Ishikawa (cell line): ENCODE results near the gene CD55.

Source experiments
- CEBPB ChIP-seq: IDR thresholded peaks from 2 replicates; pipeline ENCODE4 v1.6.1; 2012
- CREB1 ChIP-seq: IDR thresholded peaks from 2 replicates; pipeline ENCODE4 v1.6.1; 2012; ENCODE audit warnings: low read depth
- EGR1 ChIP-seq: IDR thresholded peaks from 2 replicates; pipeline ENCODE4 v1.6.1; 2012
- EP300 ChIP-seq: IDR thresholded peaks from 2 replicates; pipeline ENCODE4 v1.6.1; 2012; ENCODE audit warnings: borderline replicate concordance
- FOXM1 ChIP-seq: IDR thresholded peaks from 2 replicates; pipeline ENCODE4 v1.6.1; 2012; ENCODE audit warnings: low read depth, borderline replicate concordance
- NFIC ChIP-seq: IDR thresholded peaks from 2 replicates; pipeline ENCODE4 v1.6.1; 2012
- RAD21 ChIP-seq: IDR thresholded peaks from 2 replicates; pipeline ENCODE4 v1.6.1; 2012; ENCODE audit warnings: low read depth
- TAF1 ChIP-seq: IDR thresholded peaks from 2 replicates; pipeline ENCODE4 v1.6.1; 2012; ENCODE audit warnings: low read depth, mild to moderate bottlenecking
- TCF12 ChIP-seq: IDR thresholded peaks from 2 replicates; pipeline ENCODE4 v1.6.1; 2012; ENCODE audit warnings: low read depth
- TEAD4 ChIP-seq: IDR thresholded peaks from 2 replicates; pipeline ENCODE4 v1.6.1; 2012
- YY1 ChIP-seq: IDR thresholded peaks from 2 replicates; pipeline ENCODE4 v1.6.1; 2012; ENCODE audit warnings: low read depth
- ZBTB7A ChIP-seq: IDR thresholded peaks from 2 replicates; pipeline ENCODE4 v1.6.1; 2012; ENCODE audit warnings: low read depth
- TF ChIP-seq, protein P1 (sequence below): IDR thresholded peaks from 2 replicates; pipeline ENCODE4 v1.6.1; 2012
- TF ChIP-seq, protein P2 (sequence below): IDR thresholded peaks from 2 replicates; pipeline ENCODE4 v1.6.1; 2012
- TF ChIP-seq, protein P3 (sequence below): IDR thresholded peaks from 2 replicates; pipeline ENCODE4 v1.6.1; 2012; ENCODE audit warnings: low read depth, mild to moderate bottlenecking

Gene CD55

DNA sequence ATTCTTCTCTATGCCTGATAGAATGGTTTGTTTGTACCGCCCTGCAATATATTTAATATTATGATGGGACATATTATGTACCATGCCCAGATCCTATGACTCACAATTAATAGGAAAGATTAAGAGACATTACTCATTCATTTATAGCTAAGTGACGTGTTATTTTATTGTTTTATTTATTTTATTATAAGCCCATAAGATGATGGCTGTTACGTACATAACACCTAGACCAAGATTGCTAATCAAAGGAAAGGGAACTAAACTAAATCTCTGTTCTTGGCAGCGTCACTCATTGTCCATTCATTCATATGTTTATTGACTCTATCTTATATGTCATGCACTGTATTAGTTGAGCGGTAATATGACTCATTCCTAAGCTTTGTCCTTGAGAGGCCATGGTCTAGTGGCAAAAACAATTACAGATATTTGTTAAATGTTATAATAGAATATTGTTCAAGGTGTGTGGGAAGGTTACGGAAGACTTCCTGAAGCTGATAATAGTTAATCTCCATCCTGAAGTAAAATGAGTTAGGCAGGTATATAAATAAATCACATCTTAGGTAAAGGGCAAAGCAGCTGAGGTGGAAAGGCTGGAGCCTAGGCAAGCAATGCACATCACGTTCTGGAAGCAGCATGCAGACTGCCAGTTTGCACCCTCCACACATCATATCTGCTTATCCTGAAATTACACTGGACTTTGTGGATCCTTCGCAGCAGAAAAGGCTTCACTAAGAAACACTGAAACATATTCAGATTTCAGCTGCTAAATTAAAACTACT, 16.6 kb upstream of the CD55 start:
- no peak for TF ChIP-seq TEAD4
- peak; percentile 54; the same call in 1 of the 2 replicates for TF ChIP-seq FOXM1
- TF ChIP-seq, protein P1, sequence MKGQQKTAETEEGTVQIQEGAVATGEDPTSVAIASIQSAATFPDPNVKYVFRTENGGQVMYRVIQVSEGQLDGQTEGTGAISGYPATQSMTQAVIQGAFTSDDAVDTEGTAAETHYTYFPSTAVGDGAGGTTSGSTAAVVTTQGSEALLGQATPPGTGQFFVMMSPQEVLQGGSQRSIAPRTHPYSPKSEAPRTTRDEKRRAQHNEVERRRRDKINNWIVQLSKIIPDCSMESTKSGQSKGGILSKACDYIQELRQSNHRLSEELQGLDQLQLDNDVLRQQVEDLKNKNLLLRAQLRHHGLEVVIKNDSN: no peak
- TF ChIP-seq, protein P2, sequence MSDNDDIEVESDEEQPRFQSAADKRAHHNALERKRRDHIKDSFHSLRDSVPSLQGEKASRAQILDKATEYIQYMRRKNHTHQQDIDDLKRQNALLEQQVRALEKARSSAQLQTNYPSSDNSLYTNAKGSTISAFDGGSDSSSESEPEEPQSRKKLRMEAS: no peak
- TF ChIP-seq TAF1: no peak
- no peak for TF ChIP-seq CEBPB
- no peak for TF ChIP-seq RAD21
- no peak for TF ChIP-seq YY1
- TF ChIP-seq EGR1: no peak
- peak; percentile 36; the same call in 1 of the 2 replicates for TF ChIP-seq NFIC
- TF ChIP-seq EP300: peak; percentile 61; the same call in 1 of the 2 replicates
- TF ChIP-seq TCF12: no peak
- no peak for TF ChIP-seq CREB1
- no peak for TF ChIP-seq ZBTB7A

DNA sequence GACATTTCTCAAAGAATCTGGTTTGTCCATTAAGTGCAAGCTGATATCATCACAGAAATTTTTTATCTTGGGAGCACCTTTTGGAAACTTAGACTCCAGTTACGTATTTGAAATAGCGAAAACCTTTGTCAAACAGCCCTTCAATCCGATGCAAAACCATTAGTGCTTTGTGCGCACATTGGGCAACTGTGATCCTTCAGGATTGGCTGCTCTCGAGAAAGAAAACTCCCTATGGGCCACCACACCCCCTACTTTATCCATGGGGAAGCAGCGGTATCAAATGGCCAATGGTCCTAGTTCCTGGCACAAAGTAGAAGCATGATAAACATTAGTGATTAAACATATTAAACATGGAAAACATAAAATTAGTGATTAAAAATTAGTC, 16.0 kb upstream of the CD55 start:
- TF ChIP-seq CEBPB (no peak), CREB1 (no peak), EP300 (no peak), NFIC (no peak), TEAD4 (no peak), YY1 (no peak), TAF1 (no peak), EGR1 (no peak), FOXM1 (no peak), TCF12 (no peak), ZBTB7A (no peak)
- TF ChIP-seq, protein P1: no peak
- TF ChIP-seq, protein P2: no peak
- TF ChIP-seq, protein P3, sequence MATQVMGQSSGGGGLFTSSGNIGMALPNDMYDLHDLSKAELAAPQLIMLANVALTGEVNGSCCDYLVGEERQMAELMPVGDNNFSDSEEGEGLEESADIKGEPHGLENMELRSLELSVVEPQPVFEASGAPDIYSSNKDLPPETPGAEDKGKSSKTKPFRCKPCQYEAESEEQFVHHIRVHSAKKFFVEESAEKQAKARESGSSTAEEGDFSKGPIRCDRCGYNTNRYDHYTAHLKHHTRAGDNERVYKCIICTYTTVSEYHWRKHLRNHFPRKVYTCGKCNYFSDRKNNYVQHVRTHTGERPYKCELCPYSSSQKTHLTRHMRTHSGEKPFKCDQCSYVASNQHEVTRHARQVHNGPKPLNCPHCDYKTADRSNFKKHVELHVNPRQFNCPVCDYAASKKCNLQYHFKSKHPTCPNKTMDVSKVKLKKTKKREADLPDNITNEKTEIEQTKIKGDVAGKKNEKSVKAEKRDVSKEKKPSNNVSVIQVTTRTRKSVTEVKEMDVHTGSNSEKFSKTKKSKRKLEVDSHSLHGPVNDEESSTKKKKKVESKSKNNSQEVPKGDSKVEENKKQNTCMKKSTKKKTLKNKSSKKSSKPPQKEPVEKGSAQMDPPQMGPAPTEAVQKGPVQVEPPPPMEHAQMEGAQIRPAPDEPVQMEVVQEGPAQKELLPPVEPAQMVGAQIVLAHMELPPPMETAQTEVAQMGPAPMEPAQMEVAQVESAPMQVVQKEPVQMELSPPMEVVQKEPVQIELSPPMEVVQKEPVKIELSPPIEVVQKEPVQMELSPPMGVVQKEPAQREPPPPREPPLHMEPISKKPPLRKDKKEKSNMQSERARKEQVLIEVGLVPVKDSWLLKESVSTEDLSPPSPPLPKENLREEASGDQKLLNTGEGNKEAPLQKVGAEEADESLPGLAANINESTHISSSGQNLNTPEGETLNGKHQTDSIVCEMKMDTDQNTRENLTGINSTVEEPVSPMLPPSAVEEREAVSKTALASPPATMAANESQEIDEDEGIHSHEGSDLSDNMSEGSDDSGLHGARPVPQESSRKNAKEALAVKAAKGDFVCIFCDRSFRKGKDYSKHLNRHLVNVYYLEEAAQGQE: no peak

DNA sequence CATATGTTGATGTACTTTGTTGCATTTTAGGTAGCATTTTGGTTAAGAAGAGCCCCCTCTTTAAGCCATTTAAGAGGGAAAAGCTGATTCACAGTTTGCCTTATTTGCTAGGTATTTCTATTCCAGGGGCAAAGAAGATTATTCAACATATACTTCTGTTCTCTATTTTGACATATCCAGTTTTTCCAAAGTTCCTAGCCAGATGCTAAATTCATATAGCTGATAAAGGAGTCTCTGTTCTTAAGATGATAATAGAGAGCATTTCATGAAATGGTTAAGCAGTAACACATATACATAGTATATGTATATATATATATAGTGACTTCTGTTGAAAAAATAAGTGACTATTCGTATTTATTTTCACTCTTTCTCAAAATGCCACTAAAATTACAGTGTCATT, 15.5 kb upstream of the CD55 start:
- no peak for TF ChIP-seq CEBPB
- TF ChIP-seq, protein P1: no peak
- no peak for TF ChIP-seq TAF1
- TF ChIP-seq NFIC: no peak
- TF ChIP-seq YY1: no peak
- no peak for TF ChIP-seq FOXM1

DNA sequence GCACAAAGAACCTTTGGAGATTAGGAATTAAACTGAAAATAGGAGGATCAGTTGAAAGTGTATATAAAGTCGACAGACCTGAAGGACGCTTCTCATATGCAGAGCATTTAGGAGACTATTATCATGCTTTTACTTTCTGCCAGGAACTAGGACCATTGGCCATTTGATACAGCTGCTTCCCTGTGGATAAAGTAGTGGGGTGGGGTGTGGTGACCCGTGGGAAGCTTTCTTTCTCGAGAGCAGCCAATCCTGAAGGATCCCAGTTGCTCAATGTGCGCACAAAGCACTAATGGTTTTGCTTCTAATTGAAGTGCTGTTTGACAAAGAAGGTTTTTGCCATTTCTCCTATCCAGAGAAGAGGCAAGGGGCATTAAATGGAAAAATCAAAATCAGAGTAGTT, 14.9 kb upstream of the CD55 start:
- TF ChIP-seq ZBTB7A (no peak), CEBPB (no peak), TCF12 (no peak), TAF1 (no peak), NFIC (no peak), EP300 (no peak), EGR1 (no peak), YY1 (no peak)
- TF ChIP-seq, protein P2: no peak
- TF ChIP-seq, protein P3: no peak

DNA sequence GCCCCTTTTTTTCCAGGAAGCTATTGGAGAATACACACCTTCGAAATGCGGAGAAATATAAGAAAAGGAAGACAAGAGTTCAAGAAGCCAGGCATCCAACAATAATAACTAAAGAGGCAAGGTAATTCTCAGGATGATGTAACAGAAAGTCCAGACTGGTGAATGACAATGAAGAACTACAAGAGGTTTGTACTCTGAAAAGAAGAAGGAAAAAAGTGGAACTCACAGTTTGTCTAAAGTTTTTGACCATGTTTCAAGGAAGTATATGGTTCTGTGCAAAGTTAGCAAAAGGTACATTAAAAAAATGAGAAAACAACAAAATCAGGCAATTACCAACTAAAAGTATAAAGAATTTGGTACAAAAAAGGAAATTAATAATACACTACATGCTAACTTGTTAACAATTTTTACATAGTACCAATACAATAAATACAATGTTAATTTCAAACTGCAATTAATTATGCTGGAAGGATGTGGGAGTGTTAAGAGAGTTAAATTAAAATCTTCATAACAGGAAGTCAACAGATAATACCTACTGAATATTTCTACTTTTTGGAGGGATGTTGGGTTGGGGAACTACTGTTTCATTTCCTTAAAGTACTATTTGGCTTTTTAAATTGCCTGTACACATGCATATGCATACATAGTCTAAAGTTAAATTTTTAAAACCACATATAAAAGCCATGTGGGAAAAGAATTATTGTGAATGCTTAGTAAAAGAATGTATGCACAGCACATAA, 12.9 kb upstream of the CD55 start:
- no peak for TF ChIP-seq TEAD4
- no peak for TF ChIP-seq NFIC
- TF ChIP-seq, protein P2: no peak
- TF ChIP-seq, protein P1: no peak
- TF ChIP-seq TCF12: no peak
- no peak for TF ChIP-seq FOXM1
- TF ChIP-seq CEBPB: no peak
- no peak for TF ChIP-seq ZBTB7A
- no peak for TF ChIP-seq EP300
- no peak for TF ChIP-seq YY1
- TF ChIP-seq, protein P3: no peak
- no peak for TF ChIP-seq TAF1
- no peak for TF ChIP-seq EGR1
- TF ChIP-seq CREB1: no peak
